IPS-NIHi7 (cell line): Measurements from ENCODE around the gene TRIOBP.

Experiments used
- DNase-seq: peaks from one replicate; pipeline ENCODE4 v3.0.0; 2012; ENCODE audit warnings: mixed read lengths; ENCODE audit errors: extremely low spot score

TRIOBP gene

DNA sequence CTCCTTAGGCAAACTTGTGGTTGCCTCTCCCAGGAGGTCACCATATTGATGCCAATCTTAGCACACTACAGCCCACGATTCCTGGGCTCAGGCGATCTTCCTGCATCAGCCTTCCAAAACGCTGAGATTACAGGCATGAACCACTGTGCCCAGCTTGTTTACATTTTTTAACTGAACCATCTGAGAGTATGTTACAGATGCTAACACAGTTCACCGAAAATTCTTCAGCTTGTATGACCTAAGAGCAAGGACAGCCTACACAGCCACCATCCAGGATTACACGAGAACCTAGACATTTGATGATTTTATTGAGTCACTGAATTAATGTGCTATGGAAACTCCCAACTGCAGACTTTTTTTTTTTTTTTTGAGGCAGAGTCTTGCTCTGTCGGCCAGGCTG lies 27.3 kb upstream of the TRIOBP start:
- DNase-seq: no peak

DNA sequence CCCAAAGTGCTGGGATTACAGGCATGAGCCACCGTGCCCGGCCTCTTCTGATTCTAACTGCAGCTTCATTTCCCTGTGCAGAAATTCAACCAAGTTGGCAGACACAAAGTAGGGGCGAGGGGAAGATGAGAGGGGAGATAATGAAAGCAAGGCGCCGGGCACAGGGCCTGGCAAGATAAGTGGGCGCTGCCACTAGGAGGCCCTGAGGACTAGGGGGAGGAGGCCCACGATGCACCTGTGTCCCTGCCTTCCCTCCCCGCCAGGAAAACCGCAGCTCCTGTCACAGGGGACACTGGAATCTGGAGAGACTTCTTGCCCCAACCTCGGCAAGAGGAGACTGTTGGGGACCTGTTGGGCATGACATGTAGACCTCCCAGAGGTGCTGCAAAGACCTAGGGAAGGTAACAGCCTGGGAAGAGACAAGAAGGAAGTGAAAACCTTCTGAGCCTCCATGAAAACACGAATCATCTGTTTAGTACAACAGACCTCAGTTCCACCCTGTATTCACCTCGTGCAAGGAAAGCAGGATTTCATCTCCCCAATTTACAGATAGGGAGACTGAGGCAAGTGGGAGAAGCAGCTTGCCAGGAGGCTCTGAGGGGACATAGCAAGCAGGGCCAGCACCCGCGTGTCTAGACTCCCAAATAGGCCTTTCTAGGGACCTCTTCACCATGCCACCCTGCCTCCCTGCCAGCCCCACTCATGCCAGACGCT lies 24.5 kb upstream of the TRIOBP start:
- no peak for DNase-seq

DNA sequence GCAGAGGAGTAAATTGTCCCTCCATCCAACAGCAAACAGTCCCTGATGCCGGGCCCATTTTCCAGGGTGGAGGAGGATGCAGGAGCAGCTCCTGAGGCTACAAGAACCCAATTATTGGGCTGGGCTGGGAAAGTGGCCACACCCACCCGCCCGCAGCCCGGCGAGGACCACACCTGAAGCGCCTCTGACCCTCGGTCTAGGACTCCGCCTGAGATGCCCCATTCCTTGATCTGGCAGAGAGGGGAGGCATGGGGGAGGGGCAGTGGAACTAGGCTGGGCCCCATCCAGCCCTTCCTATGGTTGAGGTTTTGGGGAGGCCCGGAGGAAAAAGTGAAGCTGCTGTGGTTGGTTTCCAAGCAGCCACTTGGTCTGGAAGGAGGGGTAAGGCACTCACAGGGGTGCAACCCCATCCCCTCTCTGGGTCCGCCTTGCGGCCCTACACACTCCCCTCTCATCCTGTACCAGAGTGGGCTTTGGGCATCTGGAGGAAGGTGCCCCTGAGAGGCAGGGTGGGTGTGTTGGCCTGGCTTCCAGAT lies 23.9 kb upstream of the TRIOBP start:
- DNase-seq: no peak

DNA sequence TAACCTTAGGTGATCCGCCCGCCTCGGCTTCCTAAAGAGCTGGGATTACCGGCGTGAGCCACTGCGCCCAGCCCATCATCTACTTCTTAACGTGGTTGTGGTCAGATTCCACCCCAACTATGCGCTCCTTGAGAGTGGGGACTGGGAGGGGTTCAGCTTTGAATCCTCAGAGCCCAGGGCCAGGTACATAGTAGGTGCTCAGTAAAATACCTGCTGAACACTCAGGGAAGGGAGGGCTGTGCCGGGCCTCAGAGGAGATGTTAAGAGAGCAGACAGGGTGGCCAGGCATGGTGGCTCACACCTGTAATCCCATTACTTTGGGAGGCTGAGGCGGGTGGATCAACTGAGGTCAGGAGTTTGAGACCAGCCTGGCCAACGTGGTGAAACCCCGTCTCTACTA lies 22.6 kb upstream of the TRIOBP start:
- no peak for DNase-seq

GRCh38 chr22:37674951-37675929 lies 21.6 kb upstream of the TRIOBP start, which contains the start of gene LGALS1:
TSS of gene LGALS1 (plus strand) at chr22:37675636. CDS start at chr22:37675703, 67 bp downstream.
- DNase-seq: peak; percentile 71

DNA sequence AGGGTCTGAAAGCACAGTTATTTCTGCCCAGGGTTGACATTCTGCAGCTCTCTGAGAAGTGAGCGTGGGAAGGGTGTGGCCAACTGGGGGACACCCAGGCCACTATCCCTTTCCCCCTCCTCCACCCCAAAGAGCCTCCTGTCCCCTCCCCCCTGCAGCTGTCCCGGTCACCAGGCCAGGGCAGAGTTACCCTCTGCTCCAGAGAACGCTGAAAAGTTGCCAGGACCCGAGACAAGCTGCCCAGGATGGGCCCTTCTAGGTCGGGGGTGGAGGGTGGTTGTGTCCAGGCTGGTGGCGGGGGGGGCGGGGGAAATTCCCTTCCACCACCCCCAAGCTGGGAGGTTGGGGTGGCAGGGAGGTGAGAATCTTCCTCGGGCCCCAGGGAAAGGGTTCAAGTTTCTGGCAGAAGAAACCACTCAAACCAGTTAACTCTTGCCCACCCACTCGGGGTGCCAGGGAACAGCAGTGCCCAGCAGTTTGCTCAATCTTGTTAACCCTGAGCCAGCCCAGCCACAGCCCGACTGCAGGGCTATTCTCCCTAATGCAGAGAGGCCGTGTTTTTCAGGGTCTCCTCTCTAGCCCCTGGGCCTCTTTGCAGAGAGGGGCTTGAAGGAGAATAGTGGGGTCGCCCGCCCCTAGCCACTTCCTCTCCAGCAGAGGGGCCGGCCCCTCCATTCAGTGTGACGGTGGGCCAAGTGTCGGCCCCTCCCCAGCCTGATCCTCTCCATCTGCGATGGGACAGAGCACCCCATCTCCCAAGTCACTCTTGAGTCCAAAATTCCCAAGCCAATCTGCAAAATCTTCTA lies 20.7 kb upstream of the TRIOBP start:
- DNase-seq: no peak

DNA sequence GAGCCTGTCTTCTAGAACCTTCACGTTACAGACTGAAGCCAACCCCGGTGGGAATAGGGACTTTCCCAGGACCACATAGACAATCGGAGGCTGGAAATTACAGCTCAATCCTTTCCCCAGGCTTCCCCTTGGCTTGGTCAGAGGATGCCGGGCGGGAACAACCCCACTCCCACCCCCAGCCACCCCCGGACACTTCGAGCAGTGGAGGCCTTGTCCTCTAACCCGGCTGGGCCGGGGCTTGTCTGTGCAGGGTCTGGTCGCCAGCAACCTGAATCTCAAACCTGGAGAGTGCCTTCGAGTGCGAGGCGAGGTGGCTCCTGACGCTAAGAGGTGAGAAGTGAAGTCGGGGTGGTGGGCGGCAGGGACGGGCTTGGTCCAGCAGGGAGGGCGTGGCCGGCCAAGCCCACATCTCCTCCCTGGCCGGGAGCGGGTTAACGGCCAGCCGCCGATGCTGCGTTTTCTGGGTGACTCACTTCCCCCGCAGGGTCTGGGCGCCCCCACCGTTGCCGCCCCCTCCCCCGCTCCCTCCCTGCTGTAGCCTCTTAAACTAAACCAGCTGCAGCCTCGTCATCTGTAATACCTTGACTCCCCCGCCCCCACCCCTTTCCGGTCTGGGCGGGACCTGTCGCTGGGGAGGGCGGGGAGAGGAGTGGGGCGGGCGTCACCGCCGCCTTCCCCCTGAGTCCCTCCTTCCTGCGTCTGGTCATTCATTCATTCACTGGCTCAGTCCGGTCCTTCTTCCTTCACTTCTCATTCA lies 19.9 kb upstream of the TRIOBP start:
- DNase-seq: peak; percentile 83

- no peak for DNase-seq
Measured at GRCh38 chr22:37677493-37677974, 19.3 kb upstream of the TRIOBP start.

GRCh38 chr22:37678372-37678771 lies 18.5 kb upstream of the TRIOBP start:
- no peak for DNase-seq

DNA sequence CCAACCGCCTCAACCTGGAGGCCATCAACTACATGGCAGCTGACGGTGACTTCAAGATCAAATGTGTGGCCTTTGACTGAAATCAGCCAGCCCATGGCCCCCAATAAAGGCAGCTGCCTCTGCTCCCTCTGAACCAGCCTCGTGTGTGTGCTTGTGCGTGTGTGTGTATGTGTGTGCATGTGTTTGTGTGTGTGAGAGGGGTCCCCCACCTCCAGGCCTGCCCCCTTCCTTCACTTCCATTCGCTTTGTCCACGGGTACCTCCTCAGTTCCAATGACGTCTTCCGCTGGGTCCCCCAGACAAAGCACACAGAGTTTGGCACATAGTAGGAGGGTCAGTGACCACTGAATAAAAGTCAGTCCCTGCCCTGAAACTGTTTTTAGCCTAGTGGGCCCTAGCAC lies 17.2 kb upstream of the TRIOBP start:
- DNase-seq: no peak

- no peak for DNase-seq
Measured at GRCh38 chr22:37680191-37680851, 16.5 kb upstream of the TRIOBP start.

GRCh38 chr22:37681001-37681424 lies 15.8 kb upstream of the TRIOBP start:
- DNase-seq: no peak

- DNase-seq: peak; percentile 80
Measured at GRCh38 chr22:37681556-37682049, 15.2 kb upstream of the TRIOBP start.

DNA sequence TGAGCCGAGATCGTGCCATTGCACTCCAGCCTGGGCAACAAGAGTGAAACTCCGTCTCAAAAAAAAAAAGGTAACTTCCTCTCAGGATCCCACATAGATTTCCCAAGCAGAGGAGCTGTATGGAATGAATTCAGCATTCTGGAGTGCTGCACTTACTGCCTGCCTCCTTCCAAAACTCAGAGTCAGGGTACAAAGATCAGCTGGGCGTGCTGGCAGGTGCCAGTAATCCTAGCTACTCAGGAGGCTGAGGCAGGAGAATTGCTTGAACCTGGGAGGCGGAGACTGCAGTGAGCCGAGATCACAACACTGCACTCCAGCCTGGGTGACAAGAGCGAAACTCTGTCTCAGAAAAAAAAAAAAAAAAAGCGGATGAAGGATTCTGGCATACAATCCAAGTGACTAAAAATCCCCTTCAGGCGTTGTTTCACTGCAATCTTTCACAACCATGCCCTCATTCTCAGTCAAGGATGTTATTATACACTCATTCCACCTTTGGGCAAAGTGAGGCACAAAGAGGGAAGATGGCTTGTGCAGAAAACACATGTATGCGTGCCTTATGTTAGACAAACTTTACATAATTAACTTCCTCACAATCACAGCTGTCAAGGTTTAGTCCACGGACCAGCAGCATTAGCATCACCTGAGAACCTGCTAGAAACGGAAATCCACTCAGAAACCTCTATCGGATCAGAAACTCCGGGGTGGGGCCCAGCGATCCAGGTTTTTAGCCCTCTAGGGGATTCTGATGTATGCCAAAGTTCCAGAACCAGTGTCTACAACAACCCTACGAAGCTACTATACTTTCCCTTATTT lies 11.8 kb upstream of the TRIOBP start:
- DNase-seq: no peak

- DNase-seq: peak; percentile 84
Measured at GRCh38 chr22:37686002-37686982, 10.6 kb upstream of the TRIOBP start, which contains the start of gene NOL12. TSS of gene NOL12 (plus strand) at chr22:37686343. CDS start at chr22:37686393, 50 bp downstream.

DNA sequence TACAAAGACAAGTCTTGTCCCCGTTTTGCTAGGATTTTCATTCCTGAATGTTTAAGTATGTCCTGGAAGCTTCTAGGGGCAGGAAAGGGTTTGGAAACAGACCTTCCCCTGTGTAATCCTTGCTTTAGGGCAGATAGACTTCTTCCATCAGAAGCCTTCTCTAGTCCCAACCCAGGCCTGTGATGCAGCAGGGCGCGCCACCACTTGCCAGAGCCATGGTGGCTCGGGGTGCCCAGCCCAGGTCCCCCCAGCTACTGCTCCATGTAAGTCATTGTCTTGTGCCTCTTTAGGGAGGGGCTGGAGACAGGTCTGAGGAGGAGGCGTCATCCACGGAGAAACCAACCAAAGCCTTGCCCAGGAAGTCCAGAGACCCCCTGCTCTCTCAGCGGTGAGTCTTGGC lies 6.4 kb upstream of the TRIOBP start:
- no peak for DNase-seq

- DNase-seq: no peak
Measured at GRCh38 chr22:37690901-37691504, 5.8 kb upstream of the TRIOBP start.
